GM13977 (cell line): Measurements from ENCODE around the gene CHN2.

Source experiments
- DNase-seq: peaks from one replicate; pipeline ENCODE4 v3.0.0; 2012; ENCODE audit warnings: low spot score
- in situ Hi-C: fragments of 300-500 bp; cut with MboI; formaldehyde crosslinking; loops from one replicate; pipeline ENCODE4 v1.12.0; 2022; ENCODE audit warnings: low sequenced_read_pairs, low pct_unique_long_range_greater_than_20kb, mixed read lengths, inconsistent platforms; ENCODE audit not compliant: unreplicated experiment
- TF ChIP-seq, protein P1 (sequence below): IDR thresholded peaks from 2 replicates; pipeline ENCODE4 v1.5.1; 2012; ENCODE audit warnings: mild to moderate bottlenecking, control low read depth; ENCODE audit not compliant: insufficient read depth; ENCODE audit errors: extremely low read depth, missing control alignments

CHN2 gene

DNA sequence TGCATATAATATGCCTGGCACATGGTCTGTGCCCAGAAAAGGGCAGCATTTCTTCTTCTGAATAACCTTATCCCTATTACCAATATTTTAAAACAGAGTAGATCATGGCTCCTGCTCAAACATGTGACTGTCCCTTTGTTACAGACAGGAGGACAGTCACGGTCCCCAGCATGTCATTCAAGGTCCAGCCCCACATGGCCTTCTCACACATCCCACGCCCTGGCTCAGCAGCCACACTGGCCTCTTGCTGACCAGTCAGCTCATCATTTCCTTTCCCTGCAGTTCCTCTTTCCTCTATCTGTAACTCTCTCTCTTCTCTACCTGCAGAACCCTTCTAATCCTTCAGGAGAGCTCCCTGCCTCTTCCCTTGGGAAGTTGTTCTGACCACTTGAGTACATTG is 167.8 kb downstream of the CHN2 start:
- no peak for DNase-seq
- TF ChIP-seq, protein P1, sequence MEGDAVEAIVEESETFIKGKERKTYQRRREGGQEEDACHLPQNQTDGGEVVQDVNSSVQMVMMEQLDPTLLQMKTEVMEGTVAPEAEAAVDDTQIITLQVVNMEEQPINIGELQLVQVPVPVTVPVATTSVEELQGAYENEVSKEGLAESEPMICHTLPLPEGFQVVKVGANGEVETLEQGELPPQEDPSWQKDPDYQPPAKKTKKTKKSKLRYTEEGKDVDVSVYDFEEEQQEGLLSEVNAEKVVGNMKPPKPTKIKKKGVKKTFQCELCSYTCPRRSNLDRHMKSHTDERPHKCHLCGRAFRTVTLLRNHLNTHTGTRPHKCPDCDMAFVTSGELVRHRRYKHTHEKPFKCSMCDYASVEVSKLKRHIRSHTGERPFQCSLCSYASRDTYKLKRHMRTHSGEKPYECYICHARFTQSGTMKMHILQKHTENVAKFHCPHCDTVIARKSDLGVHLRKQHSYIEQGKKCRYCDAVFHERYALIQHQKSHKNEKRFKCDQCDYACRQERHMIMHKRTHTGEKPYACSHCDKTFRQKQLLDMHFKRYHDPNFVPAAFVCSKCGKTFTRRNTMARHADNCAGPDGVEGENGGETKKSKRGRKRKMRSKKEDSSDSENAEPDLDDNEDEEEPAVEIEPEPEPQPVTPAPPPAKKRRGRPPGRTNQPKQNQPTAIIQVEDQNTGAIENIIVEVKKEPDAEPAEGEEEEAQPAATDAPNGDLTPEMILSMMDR = no peak
- in situ Hi-C loops = no loop called here

DNA sequence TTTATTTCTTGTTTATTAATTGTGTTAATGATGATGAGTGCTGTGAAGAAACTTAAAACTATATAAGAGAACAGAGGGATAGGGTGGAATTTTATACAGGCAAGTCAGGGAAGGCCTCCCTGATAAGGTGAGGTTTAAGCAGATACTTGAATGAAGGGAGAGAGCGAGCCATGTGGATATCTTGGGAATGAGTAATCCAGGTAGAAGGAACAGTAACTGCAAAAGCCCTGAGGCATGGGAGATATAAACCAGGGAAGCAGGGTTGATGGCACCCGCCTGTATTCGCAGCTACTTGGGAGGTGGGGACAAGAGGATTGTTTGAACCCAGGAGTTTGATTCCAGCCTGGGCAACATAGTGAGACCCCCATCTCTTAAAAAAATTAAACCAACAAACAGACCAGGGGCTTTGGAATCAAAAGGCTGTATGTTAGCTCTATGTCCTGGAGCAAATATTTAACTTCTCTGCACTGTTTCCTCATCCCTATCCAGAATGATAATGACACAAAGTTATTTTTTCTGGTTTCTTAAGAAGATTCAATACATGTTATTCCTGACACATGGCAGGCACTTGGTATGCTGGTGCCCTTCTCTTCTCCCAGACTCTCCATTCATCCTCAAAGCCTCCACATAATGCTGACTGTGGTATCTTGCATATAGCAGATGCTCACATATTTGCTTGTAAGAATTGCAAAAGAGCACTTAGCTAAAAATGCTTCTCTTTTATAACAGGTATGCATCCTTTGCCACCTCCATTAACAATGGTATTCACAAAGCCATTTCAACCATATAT is 169.3 kb downstream of the CHN2 start:
- in situ Hi-C loops = no loop called here
- DNase-seq = no peak
- TF ChIP-seq, protein P1 = no peak

DNA sequence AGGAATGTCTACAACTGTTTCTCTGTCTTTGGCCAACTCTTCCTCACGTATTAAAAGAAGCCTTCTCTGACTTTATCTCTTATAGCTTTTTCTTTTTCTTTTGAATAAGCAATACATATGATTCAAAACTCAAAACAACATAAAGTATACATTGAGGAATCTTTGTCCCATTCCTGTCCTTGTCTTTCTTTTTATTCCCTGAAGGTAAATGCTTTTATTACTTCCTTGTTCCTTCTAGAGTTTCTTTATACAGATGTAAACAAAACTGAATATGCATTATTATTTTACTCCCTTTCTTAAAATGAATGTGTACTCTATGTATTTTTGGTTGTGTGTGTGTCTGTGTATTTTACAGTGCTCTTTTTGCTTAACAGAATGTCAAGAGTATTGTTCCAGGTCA is 170.1 kb downstream of the CHN2 start:
- DNase-seq = no peak
- in situ Hi-C loops = no loop called here

DNA sequence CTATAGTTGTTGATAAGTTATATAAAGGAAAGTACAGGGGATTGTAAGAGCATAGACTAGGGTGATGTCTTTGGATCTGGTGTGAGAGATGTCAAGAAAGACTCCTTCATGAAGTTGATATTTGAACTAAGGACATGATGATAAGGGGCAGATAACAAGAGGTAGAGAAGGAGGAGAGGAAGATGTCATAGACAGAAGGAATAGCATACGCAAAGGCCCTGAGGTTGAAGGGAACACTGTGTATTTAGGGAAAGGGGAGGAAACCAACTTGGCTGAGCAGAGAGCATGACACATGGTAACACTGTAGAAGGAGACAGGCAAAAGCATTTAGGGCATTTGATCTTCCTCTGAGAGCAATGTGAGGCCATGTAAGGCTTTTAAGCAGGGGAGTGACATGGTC is 170.8 kb downstream of the CHN2 start:
- no peak for DNase-seq
- in situ Hi-C loops = no loop called here
- TF ChIP-seq, protein P1 = no peak

More for the DNA sequence above, 170.1 kb downstream of the CHN2 start:
- TF ChIP-seq, protein P1 = no peak

DNA sequence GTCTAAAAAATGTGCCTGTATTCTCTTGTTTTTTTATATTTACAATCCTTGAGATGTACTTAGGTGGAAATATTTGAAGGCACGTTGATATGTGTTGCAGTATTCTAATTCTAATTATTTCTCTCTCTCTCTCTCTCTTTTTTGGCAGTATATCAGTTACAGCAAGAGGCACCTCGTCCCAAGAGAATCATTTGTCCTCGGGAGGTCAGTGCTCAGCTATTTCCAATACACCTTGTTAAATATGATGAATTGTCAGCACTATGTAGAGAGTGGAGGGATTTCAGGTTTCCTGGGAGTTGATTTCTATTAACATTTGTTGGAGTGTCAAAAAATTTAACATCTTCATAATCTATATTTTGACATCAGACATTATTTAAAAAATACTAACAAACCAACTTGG is 173.2 kb downstream of the CHN2 start:
- DNase-seq = no peak
- in situ Hi-C loops = no loop called here
- TF ChIP-seq, protein P1 = no peak

DNA sequence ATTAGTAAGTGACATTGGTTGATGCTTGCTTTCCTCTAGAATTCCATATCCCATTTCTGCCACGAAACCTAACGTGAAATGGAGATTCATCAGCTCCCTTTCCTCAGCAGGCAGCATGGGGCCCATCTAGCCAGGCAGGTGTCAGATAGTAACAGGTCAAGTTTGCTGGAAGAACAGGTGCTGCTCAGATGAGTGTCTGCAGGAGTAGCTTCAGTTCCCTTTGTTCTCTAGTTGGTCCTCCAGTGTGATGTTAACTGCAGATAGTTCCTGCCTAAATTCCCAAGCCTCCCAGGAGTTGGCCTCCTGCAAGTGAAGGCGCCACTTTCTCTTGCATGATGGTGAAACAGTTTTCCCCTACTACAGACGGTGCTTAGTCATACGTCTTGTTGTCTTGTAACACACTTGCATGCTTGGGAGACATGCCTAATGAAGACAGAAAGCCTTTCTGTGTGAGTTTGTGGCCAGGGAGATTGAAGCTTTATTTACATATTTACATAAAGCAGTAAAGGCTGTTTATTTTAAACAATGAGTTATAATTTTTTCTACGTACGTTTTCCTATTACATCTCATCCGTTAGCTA is 175.4 kb downstream of the CHN2 start:
- in situ Hi-C loops = no loop called here
- no peak for DNase-seq
- TF ChIP-seq, protein P1 = no peak
